Right ventricle myocardium superior (tissue), 1 donor: ENCODE data around the gene SPINT3. TPM values are rescaled to one million over a fixed set of nuclear protein-coding genes. Genes with fewer than 3 reads are reported as not detected.
A peak's percentile ranks its signal among the peaks of the same experiment; 100 is the strongest.

Experiments
- ATAC-seq: fragments of 200-7000 bp; cut with Tn5 transposase; one replicate; pipeline ENCODE4 v1.9.1; 2020; ENCODE audit warnings: mild to moderate bottlenecking; ENCODE audit not compliant: poor library complexity
- DNase-seq: peaks from one replicate; pipeline ENCODE4 v3.0.0-alpha.2; 2020
- intact Hi-C: fragments of 100-400 bp; cut with DNase I; formaldehyde crosslinking; loops from one replicate; pipeline ENCODE4 v1.11.2; 2022
- total RNA-seq: library from RNA; stranded (reverse); fragmentation: NEBNext Ultra II Directional; extraction: Animal tissue kit (Norgen Biotek cat#: 25700); gene quantifications from one replicate; pipeline ENCODE4 v1.2.1, GENCODE V29; 2021
- donor health status: DM: no; HTN: yes; CAD: no; lungs with severe emphysema.

SPINT3 gene
- total RNA-seq, 1 donor from 2014 or later = not detected

- no peak for DNase-seq
- intact Hi-C loops = no loop called here
- ATAC-seq = peak; percentile 35
Observed at GRCh38 chr20:45469336-45470261, 45.8 kb downstream of the SPINT3 start, which contains the start of gene WFDC2. Gene WFDC2 (plus strand): TSS chr20:45469753. CDS start chr20:45469782, 29 bp downstream.

GRCh38 chr20:45467861-45468260 is 47.6 kb downstream of the SPINT3 start:
- ATAC-seq (no peak), DNase-seq (no peak)
- intact Hi-C loops = no loop called here

- no peak for ATAC-seq
- intact Hi-C loops = no loop called here
- DNase-seq = no peak
Observed at GRCh38 chr20:45467172-45467571, 48.2 kb downstream of the SPINT3 start.

- intact Hi-C loops = no loop called here
- DNase-seq (no peak), ATAC-seq (no peak)
Observed at GRCh38 chr20:45465491-45466266, 49.7 kb downstream of the SPINT3 start.

GRCh38 chr20:45463709-45464108 is 51.7 kb downstream of the SPINT3 start:
- intact Hi-C loops = no loop called here
- no peak for DNase-seq
- no peak for ATAC-seq

GRCh38 chr20:45462711-45463509 is 52.5 kb downstream of the SPINT3 start:
- ATAC-seq = no peak
- no peak for DNase-seq
- intact Hi-C loops = no loop called here

Other genes with a start within 250 kb of the SPINT3 start
- not detected for gene RBPJL, start 208.8 kb downstream of the SPINT3 start, total RNA-seq
- not detected for gene MATN4, start 207.3 kb downstream of the SPINT3 start, total RNA-seq
- 80.7 TPM for gene SDC4, start 167.2 kb downstream of the SPINT3 start, total RNA-seq
- 25.3 TPM for gene SYS1, start 152.5 kb downstream of the SPINT3 start, total RNA-seq
- gene TP53TG5, start 137.3 kb downstream of the SPINT3 start, total RNA-seq = 1.2 TPM
- 350 TPM for gene DBNDD2, start 107.3 kb downstream of the SPINT3 start, total RNA-seq
- 113 TPM for gene PIGT, start 99.5 kb downstream of the SPINT3 start, total RNA-seq
- 1.0 TPM for gene WFDC2, start 45.9 kb downstream of the SPINT3 start, total RNA-seq
- gene WFDC6, start 23.9 kb upstream of the SPINT3 start, total RNA-seq = not detected
- not detected for gene EPPIN, start 31.8 kb upstream of the SPINT3 start, total RNA-seq
- gene WFDC8, start 63.7 kb upstream of the SPINT3 start, total RNA-seq = not detected
- not detected for gene WFDC10A, start 114.1 kb upstream of the SPINT3 start, total RNA-seq
- not detected for gene WFDC9, start 115.7 kb upstream of the SPINT3 start, total RNA-seq
- not detected for gene WFDC11, start 154.6 kb upstream of the SPINT3 start, total RNA-seq
- gene WFDC13, start 186.4 kb upstream of the SPINT3 start, total RNA-seq = not detected
- gene WFDC10B, start 189.4 kb upstream of the SPINT3 start, total RNA-seq = not detected
- not detected for gene SPINT4, start 206.7 kb upstream of the SPINT3 start, total RNA-seq